ENCODE measurements around the gene HNRNPF.
"Not testable (repeated sequence)": the region's sequence is repeated elsewhere in the genome, so short reads cannot be mapped to it uniquely, and the experiment has no call there.

The HNRNPF gene

DNA sequence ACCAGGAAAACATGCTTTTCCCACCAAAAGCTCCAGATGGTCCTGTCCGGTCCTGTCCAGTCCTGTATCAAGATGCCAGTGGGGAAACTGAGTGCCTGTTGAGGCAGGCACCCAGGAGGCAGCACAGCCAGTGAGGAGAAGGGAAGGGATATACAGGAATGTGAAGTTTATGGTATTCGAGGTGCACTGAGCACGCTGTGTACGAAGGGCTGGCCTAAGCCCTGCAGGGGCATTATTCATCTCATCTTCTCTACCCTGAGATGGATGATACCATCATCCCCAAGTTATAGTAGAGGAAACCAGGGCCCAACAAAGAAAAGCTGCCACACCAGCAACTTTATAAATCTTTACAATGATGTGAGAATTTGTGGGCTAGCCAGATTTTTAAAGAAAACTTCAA lies 61.0 kb downstream of the HNRNPF start:
- DNase-seq, result no peak

DNA sequence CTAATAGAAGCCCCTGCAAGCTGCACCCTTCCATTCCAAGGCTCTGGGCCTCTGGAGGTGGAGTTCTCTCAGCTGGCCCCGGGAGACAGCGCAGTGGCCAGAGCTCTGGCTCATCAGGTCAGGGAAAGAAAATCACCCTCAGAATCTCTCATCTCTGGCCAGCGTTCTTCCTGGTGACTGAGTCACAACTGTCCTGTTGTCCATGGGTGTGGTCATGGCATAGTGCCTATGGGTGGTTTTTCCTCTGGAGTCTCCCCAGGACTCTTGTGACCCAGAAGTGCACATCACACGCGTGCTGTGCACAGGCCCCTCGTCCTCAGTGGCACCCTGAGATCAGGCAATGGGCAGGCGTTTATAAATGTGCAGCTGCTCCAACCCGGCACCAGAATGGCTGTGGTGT lies 64.9 kb downstream of the HNRNPF start:
- no peak for DNase-seq

DNA sequence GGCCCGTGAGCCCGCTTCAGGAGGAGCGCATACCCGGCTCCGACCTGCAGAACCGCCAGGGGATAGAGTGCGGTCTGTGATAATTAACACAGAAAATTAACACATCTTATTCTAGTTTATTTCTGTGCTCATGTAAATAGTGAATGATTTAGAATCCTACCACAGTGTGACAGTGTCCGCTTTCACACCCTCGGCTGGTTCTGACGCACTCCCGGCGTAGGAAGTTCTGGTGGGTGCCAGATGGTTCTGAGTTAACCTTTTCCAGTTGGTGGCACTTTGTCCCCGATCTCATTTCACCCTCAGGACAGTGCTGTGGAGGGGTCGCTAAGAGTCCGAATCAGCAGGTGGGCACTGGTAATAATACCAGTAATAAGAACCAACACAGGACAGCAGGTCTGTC lies 65.9 kb downstream of the HNRNPF start:
- no peak for DNase-seq

DNA sequence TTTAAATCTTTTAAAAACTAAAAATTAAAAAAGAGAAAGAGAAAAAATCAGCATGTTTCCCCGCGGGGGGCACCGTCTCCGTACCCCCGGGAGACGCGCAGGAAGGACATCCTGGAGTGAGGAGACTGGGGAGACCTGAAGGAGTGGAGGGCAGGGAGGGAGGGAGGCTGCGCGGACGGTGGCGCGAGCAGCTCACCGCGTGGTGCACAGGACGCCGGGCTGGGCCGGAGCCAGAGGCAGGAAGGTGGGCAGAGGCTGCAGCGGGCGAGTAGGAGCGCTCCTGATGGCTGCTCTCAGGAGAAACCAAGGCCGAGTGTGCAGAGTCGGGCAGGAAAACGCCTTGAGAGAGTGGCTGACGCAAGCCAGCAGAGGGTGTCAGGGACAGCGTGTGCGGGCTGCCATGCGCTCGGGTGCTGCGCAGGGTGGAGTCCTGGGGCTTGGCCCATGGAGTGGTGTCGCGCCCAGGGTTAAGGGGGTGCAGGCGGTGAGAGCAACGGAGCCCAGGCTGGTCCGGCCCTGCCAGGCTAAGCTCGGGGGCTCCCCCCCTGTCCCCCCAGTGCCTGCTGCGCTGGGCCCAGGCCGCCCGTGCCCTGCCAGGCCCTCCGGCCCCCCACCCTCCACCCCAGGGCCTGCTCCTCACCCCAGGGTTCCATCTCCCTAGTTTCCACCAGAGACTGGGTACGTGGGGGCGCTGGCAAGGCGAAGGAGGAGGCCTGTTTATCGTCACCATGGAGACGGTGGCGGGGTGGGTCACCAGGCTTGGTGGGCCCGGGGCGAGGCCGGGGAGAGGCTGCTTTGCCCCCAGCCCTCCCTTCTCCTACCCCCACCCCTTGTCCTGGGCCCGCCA lies 66.5 kb downstream of the HNRNPF start:
- no peak for DNase-seq

DNA sequence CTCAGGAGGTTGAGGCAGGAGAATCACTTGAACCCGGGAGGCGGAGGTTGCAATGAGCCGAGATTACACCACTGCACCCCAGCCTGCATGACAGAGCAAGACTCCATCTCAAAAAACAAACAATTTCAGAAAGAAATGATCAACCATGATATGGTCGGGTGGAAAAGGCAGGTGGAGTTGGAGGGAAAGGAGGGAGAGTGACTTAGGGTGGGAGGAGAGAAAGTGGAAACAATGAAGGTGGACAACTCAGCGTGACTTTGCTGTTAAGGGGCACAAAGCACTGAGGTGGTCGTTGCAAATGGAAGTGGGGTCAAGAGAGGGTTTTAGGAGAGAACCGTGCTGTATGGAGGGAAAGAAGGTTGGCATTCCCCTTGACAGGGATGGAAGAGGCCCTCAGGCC lies 67.5 kb downstream of the HNRNPF start:
- no peak for DNase-seq

DNA sequence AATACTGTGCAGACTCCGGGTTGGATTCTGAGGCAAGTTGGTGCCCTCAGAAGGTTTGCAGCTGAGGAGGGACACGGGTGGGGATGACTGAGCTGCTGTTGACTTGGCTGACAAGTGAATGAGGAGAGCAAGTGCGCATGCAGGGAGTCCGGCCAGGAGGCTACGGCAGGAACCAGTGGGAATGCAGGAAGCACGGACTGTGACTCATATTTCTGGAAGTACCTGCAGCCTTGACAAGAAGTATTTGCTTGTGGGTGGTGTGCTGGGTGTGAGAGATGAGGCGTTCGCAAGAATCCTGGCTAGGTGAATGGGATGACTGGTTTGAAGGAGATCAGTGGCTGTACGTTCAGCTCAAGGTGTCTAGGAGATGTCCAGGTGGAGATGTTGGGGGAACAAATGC lies 68.4 kb downstream of the HNRNPF start:
- DNase-seq, result no peak

DNA sequence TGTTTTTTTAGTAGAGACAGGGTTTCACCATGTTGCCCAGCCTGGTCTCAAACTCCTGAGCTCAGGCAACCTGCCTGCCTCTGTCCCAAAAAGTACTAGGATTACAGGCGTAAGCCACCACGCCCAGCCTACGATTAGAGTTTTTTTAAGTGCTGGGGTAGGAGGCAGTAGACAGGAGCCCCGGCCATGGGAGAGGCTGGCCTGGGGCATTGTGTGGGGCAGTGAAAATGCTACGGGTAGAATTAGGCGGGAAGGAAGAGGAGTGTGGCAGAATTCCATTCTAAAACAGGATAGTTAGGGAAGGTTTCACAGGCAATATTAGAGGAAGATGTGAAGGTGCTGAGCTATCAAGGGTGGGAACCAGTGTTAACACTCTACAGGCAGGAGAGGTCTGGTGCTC lies 68.9 kb downstream of the HNRNPF start:
- no peak for DNase-seq

DNA sequence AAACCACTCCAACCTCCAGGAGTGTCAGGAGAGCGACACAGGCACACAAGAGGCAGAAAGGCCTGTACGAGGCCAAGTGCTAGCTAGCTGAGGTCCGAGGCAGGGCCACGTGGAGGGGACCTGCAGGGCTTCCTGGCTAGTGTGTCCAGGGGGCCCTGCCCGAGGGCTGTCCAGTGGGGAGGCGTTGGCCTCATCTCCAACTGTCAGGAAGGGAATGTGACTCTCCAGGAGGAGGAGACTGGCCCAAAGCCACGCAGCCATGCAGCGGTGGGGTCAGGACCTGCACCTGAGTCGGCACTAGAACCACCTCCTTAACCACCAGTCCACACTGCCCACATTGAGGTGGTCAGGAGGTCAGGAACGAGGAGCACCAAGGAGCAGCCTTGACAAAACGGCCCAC lies 69.8 kb downstream of the HNRNPF start:
- no peak for DNase-seq

DNA sequence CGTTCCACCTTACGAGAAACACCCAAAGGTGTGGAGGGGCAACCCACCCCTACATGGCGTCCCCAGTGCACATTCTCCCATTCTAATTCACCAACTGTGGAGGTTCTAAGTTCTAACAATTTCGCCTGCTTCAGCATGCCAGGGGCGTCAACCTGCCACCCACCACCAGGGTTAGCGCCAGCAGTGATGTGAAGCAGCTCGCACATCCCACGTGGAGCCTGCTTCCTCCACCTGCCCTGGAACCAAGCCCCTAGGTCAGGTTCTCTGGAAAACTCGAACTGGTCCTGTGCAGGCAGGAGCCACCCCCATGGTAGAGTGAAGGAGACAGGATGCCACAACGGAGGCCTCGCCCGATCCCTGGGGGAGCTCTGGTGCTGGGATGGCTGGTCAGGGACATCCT lies 70.9 kb downstream of the HNRNPF start:
- DNase-seq, result no peak

DNA sequence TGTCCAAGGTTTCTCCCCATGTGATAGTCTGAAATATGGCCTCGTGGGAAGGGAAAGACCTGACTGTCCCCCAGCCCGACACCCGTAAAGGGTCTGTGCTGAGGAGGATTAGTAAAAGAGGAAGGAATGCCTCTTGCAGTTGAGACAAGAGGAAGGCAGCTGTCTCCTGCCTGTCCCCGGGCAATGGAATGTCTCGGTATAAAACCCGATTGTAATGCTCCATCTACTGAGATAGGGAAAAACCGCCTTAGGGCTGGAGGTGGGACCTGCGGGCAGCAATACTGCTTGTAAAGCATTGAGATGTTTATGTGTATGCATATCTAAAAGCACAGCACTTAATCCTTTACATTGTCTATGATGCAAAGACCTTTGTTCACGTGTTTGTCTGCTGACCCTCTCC lies 71.5 kb downstream of the HNRNPF start:
- DNase-seq, result not testable (repeated sequence)

DNA sequence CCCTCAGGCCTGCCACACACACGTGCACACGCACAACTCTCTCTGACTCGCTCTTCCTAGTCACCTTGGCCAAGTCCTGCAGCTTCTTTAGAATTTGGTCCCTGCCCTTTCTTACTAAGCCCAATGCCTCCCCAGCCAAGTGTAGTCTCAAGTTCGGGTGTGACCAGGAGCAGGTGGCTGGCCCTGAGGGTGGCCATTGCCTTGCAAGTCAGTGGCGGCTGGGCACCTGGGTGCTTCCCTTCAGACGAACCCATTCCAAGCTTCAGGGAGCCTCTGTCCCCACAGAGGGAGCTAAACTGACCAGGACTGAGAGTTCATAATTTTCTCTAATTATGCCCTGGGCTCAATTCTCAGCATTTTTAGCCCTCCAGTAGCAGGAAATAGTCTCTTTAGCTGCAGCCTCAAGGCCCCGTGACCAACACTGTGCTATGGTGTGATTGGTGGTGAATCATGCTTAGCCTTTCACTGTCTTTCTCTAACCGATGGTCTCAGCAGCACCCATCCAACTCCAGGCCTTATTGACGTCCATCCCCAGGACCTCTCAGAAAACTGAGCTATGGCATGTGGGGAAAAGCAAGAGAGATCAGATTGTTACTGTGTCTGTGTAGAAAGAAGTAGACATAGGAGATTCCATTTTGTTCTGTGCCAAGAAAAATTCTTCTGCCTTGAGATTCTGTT lies 72.2 kb downstream of the HNRNPF start:
- no peak for DNase-seq

DNA sequence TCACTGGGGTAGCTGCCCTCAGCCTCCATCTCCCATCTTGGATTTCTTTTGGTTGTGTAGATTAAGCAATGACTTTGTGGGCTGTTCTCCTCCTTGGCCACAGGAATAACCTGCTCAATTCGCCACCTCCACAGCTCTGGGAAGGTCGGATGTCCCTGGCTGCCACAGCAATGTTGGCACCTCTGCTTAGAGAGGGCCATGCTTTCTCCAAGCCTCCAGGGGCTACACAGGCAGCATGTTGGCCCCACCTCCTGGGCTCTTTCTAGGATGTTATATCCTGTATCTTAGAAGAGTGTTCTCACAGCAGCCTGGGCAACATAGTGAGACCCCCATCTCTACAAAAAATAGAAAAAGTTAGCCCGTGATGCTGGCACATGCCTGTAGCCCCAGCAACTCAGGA lies 72.9 kb downstream of the HNRNPF start:
- no peak for DNase-seq
